Endothelial cell of umbilical vein (primary cell): ENCODE data around the gene RIOK3.

Experiments used
- EZH2 ChIP-seq: IDR thresholded peaks from 2 replicates; pipeline ENCODE4 v1.6.1; 2012; ENCODE audit warnings: borderline replicate concordance, low read depth, mild to moderate bottlenecking, moderate library complexity, low read length, inconsistent platforms; ENCODE audit not compliant: severe bottlenecking
- FOS ChIP-seq: IDR thresholded peaks from 2 replicates; pipeline ENCODE4 v1.6.1; 2011; ENCODE audit warnings: mild to moderate bottlenecking, low read length, moderate library complexity, borderline replicate concordance; ENCODE audit not compliant: insufficient read depth
- JUN ChIP-seq: IDR thresholded peaks from 2 replicates; pipeline ENCODE4 v1.6.1; 2011; ENCODE audit warnings: borderline replicate concordance, low read depth; ENCODE audit not compliant: insufficient read length, insufficient read depth
- MYC ChIP-seq: IDR thresholded peaks from one replicate; pipeline ENCODE4 v1.6.1; 2011; ENCODE audit warnings: mild to moderate bottlenecking, low read depth, low read length
- POLR2A ChIP-seq: IDR thresholded peaks from 2 replicates; pipeline ENCODE4 v1.6.1; 2012; ENCODE audit warnings: low read depth, mild to moderate bottlenecking, control low read depth, low read length
- POLR2AphosphoS5 ChIP-seq: IDR thresholded peaks from 2 replicates; pipeline ENCODE4 v1.6.1; 2012; ENCODE audit warnings: low read depth, mild to moderate bottlenecking, control low read depth, low read length, moderate library complexity; ENCODE audit not compliant: insufficient read depth
- TF ChIP-seq, protein P1 (sequence below), 2 donors: IDR thresholded peaks; 1 replicate in 1 of 2; 2 replicates in 1 of 2; pipeline ENCODE4 v1.5.1; 2011; ENCODE audit warnings: low read length in 2 of 2, mild to moderate bottlenecking in 2 of 2, moderate library complexity in 2 of 2, control low read depth in 1 of 2, inconsistent platforms in 1 of 2, low read depth in 1 of 2; ENCODE audit not compliant: insufficient read depth in 1 of 2; ENCODE audit errors: extremely low read depth in 1 of 2
- TF ChIP-seq, protein P2 (sequence below): IDR thresholded peaks from 2 replicates; pipeline ENCODE4 v1.6.1; 2011; ENCODE audit not compliant: insufficient read depth, insufficient read length

DNA sequence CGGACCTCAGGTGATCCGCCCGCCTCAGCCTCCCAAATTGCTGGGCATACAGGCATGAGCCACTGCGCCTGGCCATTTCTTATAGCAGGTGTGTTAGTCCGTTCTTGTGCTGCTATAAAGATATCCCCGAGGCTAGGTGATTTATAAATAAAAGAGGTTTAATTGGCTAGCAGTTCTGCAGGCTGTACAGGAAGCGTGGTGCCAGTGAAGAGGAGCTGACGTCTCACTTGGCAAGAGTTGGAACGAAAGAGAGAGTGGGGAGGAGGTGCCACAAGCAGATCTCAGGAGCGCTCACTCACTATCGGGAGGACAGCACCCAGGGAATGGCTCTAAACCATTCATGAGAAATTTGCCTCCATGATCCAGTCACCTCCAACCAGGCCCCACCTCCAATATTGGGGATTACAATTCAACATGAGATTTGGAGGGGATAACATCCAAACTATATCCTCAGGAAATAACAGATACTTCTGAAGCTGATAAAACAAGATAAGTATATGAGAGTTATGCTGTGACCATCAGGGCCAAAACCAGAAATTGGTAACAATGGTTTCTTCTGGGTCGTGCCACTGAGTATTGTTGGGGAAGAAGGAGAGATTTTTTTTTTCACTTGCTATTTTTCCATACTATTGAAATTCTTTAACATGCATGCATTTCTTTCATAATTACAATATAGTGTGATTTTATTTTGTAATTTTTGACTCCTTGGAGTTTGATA is 42.8 kb downstream of the RIOK3 start:
- no peak for TF ChIP-seq POLR2AphosphoS5
- TF ChIP-seq, protein P1, sequence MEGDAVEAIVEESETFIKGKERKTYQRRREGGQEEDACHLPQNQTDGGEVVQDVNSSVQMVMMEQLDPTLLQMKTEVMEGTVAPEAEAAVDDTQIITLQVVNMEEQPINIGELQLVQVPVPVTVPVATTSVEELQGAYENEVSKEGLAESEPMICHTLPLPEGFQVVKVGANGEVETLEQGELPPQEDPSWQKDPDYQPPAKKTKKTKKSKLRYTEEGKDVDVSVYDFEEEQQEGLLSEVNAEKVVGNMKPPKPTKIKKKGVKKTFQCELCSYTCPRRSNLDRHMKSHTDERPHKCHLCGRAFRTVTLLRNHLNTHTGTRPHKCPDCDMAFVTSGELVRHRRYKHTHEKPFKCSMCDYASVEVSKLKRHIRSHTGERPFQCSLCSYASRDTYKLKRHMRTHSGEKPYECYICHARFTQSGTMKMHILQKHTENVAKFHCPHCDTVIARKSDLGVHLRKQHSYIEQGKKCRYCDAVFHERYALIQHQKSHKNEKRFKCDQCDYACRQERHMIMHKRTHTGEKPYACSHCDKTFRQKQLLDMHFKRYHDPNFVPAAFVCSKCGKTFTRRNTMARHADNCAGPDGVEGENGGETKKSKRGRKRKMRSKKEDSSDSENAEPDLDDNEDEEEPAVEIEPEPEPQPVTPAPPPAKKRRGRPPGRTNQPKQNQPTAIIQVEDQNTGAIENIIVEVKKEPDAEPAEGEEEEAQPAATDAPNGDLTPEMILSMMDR (IDR thresholded peaks at IDR 0.05; ENCODE audit: extremely low read depth in 1 of 2, insufficient read depth in 1 of 2, low read depth in 1 of 2, low read length in 2 of 2) = no peak
- no peak for TF ChIP-seq POLR2A
- no peak for TF ChIP-seq MYC
- TF ChIP-seq JUN = no peak
- TF ChIP-seq, protein P2, sequence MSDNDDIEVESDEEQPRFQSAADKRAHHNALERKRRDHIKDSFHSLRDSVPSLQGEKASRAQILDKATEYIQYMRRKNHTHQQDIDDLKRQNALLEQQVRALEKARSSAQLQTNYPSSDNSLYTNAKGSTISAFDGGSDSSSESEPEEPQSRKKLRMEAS = no peak
- no peak for TF ChIP-seq EZH2
- no peak for TF ChIP-seq FOS
